BE2C (cell line): ENCODE results near the gene UNC5CL.
A peak's percentile ranks its signal among the peaks of the same experiment; 100 is the strongest.

Experiments
- DNase-seq: peaks from one replicate; pipeline ENCODE4 v3.0.0-alpha.2; 2020
- H3K27me3 ChIP-seq: fragments of 250-450 bp; sonication (Bioruptor Pico); 2 replicates; pipeline ENCODE4 v1.5.1; 2020; ENCODE audit warnings: mild to moderate bottlenecking
- H3K36me3 ChIP-seq: fragments of 250-450 bp; sonication (Bioruptor Pico); 2 replicates; pipeline ENCODE4 v1.5.1; 2020; ENCODE audit warnings: mild to moderate bottlenecking
- H3K4me1 ChIP-seq: fragments of 250-450 bp; sonication (Bioruptor Pico); 2 replicates; pipeline ENCODE4 v1.5.1; 2020
- H3K4me3 ChIP-seq: 2 replicates; pipeline ENCODE4 v1.5.1; 2011; ENCODE audit warnings: low read depth, low read length
- H3K9me3 ChIP-seq: fragments of 250-450 bp; sonication (Bioruptor Pico); 2 replicates; pipeline ENCODE4 v1.5.1; 2020
- TF ChIP-seq, protein P1 (sequence below): IDR thresholded peaks from 2 replicates; pipeline ENCODE4 v1.5.1; 2012; ENCODE audit warnings: mild to moderate bottlenecking, low read depth, low read length

Gene UNC5CL

DNA sequence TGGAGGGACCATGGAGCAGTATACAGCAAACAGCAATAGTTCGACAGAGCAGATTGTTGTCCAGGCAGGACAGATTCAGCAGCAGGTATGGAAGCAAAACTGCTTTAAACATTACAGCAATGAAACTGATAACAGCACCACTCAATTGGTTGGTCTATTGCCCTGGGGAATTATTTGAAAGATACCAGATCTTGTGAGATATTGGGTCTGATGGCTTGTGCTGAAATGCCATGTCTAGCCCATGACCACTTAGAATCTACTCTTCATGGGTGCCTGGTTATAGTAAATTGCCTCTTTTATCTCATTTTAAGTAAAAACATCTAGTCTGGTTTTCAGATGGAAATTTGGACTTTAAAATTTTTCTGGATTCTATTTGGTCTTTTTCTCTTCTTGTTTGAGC lies 40.1 kb upstream of the UNC5CL start:
- TF ChIP-seq, protein P1, sequence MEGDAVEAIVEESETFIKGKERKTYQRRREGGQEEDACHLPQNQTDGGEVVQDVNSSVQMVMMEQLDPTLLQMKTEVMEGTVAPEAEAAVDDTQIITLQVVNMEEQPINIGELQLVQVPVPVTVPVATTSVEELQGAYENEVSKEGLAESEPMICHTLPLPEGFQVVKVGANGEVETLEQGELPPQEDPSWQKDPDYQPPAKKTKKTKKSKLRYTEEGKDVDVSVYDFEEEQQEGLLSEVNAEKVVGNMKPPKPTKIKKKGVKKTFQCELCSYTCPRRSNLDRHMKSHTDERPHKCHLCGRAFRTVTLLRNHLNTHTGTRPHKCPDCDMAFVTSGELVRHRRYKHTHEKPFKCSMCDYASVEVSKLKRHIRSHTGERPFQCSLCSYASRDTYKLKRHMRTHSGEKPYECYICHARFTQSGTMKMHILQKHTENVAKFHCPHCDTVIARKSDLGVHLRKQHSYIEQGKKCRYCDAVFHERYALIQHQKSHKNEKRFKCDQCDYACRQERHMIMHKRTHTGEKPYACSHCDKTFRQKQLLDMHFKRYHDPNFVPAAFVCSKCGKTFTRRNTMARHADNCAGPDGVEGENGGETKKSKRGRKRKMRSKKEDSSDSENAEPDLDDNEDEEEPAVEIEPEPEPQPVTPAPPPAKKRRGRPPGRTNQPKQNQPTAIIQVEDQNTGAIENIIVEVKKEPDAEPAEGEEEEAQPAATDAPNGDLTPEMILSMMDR = no peak
- no peaks in the 10 kb centered on the region for H3K9me3 ChIP-seq
- H3K36me3 ChIP-seq = peaks cover 39% of the 10 kb centered on the region
- no peaks in the 10 kb centered on the region for H3K27me3 ChIP-seq
- no peaks in the 10 kb centered on the region; the same call in none of the 2 replicates for H3K4me1 ChIP-seq
- no peak for DNase-seq
- H3K4me3 ChIP-seq = no peak overlapping the region

DNA sequence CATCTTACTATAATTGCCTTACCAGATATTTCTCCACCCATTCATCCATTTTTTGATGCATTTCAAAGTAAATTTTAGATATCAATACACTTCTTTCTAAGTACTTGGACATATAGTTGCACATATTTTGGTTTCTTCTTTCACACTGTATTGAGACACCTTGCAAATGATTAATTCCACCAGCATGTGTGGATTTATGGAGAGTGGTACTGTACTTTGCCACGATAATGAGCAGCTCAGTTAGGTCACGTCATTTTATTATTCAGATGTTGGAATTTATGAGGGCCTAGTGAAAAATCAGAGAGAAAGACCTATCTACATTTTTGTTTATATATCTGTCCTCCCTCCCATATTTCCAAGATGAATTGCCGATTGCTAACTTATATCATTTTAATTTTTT lies 39.1 kb upstream of the UNC5CL start:
- H3K4me3 ChIP-seq = no peak overlapping the region
- TF ChIP-seq, protein P1 = no peak
- DNase-seq = no peak
- no peaks in the 10 kb centered on the region for H3K9me3 ChIP-seq
- H3K4me1 ChIP-seq = no peaks in the 10 kb centered on the region; the same call in none of the 2 replicates
- H3K27me3 ChIP-seq = no peaks in the 10 kb centered on the region
- peaks cover 30% of the 10 kb centered on the region for H3K36me3 ChIP-seq

DNA sequence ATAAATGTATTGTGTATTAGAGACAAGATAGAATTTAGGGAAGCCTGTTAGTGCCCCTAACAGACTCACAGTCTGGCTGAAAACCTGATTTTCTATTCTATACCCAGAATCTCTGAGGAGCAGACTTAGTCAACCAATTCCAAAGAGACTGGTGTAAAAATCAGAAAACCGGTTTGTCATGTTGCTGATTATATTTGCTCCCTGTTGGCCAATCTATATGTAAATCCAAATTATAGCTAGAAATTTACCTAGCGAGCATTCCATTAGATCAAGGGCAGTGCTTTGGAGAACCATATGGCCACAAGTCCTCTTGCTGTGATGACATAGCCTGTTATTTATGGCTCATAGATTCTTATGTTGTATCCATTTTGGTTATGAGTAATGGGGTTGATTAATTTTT lies 38.5 kb upstream of the UNC5CL start:
- H3K36me3 ChIP-seq = peaks cover 24% of the 10 kb centered on the region
- H3K4me3 ChIP-seq = no peak overlapping the region
- TF ChIP-seq, protein P1 = no peak
- no peaks in the 10 kb centered on the region for H3K9me3 ChIP-seq
- DNase-seq = no peak
- no peaks in the 10 kb centered on the region; the same call in none of the 2 replicates for H3K4me1 ChIP-seq
- H3K27me3 ChIP-seq = no peaks in the 10 kb centered on the region

DNA sequence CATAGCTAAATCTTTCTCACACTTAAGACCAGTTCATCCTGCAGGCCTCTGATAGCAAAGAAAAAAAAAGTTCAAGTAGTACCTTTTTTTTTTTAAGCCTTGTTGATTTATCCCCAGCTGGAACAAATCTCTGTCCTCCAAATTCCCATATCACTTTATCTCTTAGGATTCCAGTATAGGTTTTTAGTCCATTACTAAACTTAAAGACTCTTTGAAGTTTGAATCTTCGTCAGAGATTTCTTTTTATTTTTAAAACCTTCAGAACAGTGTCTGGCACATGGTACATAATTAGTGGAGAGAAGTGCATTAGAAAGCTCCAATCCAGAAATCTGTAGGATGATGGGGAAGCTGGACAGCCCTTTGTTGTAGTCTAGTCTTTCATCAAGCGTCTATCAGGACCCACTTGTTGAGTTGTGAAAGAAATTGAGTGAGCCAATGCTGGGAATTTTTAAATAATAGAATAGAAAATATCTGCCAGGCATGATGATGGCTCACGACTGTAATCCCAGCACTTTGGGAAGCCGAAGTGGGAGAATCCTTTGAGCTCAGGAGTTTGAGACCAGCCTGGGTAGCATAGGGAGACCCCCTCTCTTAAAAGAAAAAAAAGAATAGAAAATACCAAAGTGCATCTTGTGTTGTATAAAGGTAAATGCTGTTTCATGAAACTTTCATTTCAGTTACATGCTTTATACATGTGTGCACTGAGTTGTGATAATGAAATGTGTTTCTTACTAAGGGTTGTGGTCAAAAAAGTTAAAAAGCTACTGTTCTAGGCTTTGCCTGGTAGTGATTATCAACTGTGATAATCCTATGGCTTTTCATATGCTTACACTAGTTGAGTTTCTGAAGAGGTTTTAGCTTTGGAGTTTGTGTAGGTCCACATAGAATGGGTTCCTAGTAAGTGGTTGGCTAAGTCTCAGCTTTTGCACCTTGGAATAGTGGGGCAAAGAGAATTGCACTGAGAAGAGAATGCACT lies 36.9 kb upstream of the UNC5CL start:
- H3K36me3 ChIP-seq = peaks cover 22% of the 10 kb centered on the region
- no peak for DNase-seq
- TF ChIP-seq, protein P1 = no peak
- no peaks in the 10 kb centered on the region for H3K9me3 ChIP-seq
- H3K4me1 ChIP-seq = no peaks in the 10 kb centered on the region; the same call in none of the 2 replicates
- H3K27me3 ChIP-seq = no peaks in the 10 kb centered on the region
- no peak overlapping the region for H3K4me3 ChIP-seq

DNA sequence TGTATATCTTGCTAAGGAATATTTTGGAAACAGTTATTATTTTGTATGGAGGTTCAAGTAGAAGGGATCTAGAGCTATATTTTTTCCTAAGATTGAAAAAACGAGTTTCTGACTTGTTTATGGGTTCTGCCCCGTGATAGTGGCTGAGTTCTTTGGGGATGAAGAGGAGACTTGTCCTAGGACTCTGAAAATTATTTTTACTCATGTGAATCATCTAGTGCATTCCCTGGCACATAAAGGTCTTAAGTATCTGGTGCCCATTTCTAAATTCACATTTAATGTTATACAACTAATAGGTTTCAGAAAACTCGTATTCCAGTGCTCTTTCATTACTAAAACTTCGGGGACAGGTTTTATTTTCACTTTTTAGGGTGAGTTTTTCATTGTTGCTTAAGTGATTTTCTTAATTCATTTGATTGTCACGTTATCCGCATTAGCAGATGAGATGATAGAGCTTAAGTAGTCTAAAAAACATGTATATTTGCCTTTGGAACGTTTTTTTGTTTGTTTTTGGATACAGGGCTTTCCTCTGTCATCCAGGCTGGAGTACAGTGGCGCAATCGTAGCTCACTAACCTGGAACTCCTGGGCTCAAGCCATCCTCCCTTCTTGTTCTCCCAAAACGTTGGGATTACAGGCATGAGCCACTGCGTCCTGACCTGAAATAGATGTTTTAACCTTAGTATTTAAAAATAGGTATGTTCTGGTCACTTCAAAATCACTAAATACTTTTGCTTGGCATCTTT lies 35.8 kb upstream of the UNC5CL start:
- TF ChIP-seq, protein P1 = no peak

More for the DNA sequence above, 35.8 kb upstream of the UNC5CL start:
- no peak for DNase-seq
- Histone ChIP-seq H3K27me3 (no peaks in the 10 kb centered on the region), H3K4me3 (peak overlapping the region; percentile 96), H3K4me1 (no peaks in the 10 kb centered on the region; the same call in none of the 2 replicates), H3K36me3 (peaks cover 13% of the 10 kb centered on the region), H3K9me3 (no peaks in the 10 kb centered on the region)
